Activated CD4-positive, alpha-beta T cell treated with anti-CD3 and anti-CD28 coated beads, Interleukin-2, Interleukin-6, amounts not matched to agents 100 ng/mL and 50 ng/mL, durations not matched to agents 16 hours and 8 hours (primary cell): ENCODE data around the gene NHERF2.
"Not testable (repeated sequence)": the region's sequence is repeated elsewhere in the genome, so short reads cannot be mapped to it uniquely, and the experiment has no call there.

ENCODE experiments used
- DNase-seq: peaks from one replicate; pipeline ENCODE4 v3.0.0-alpha.2; 2020

The NHERF2 gene

GRCh38 chr16:2007081-2007836 lies 19.4 kb upstream of the NHERF2 start:
- no peak for DNase-seq

GRCh38 chr16:2008009-2008526 lies 18.6 kb upstream of the NHERF2 start:
- peak; percentile 60 for DNase-seq

- DNase-seq = peak; percentile 52
Observed at GRCh38 chr16:2008631-2009163, 18.0 kb upstream of the NHERF2 start.

GRCh38 chr16:2009164-2009711 lies 17.5 kb upstream of the NHERF2 start:
- peak; percentile 36 for DNase-seq

- peak; percentile 88 for DNase-seq
Observed at GRCh38 chr16:2009791-2010510, 16.8 kb upstream of the NHERF2 start, which contains the start of gene ZNF598. Gene ZNF598 (minus strand): TSS chr16:2009821.

- DNase-seq = not testable (repeated sequence)
Observed at GRCh38 chr16:2011726-2012125, 15.0 kb upstream of the NHERF2 start.

GRCh38 chr16:2013527-2013926 lies 13.2 kb upstream of the NHERF2 start:
- DNase-seq = no peak

GRCh38 chr16:2015117-2015946 lies 11.4 kb upstream of the NHERF2 start:
- DNase-seq = no peak

- DNase-seq = no peak
Observed at GRCh38 chr16:2015947-2016208, 10.8 kb upstream of the NHERF2 start.

- DNase-seq = no peak
Observed at GRCh38 chr16:2016407-2016922, 10.2 kb upstream of the NHERF2 start.

GRCh38 chr16:2019518-2019920 lies 7.2 kb upstream of the NHERF2 start, which contains the start of gene NPW:
Gene NPW (plus strand): TSS chr16:2019785.
- DNase-seq = no peak

- no peak for DNase-seq
Observed at GRCh38 chr16:2019921-2020831, 6.5 kb upstream of the NHERF2 start.

- DNase-seq = peak; percentile 30
Observed at GRCh38 chr16:2022723-2023091, 4.0 kb upstream of the NHERF2 start.

GRCh38 chr16:2023092-2024031 lies 3.3 kb upstream of the NHERF2 start:
- DNase-seq = peak; percentile 97

GRCh38 chr16:2024032-2024420 lies 2.7 kb upstream of the NHERF2 start:
- DNase-seq = no peak

GRCh38 chr16:2025251-2025650 lies 1.5 kb upstream of the NHERF2 start:
- DNase-seq = no peak

GRCh38 chr16:2025878-2026460 lies 733 bp upstream of the NHERF2 start:
- no peak for DNase-seq

- DNase-seq = no peak
Observed at GRCh38 chr16:2027024-2028010, 615 bp downstream of the NHERF2 start.

- no peak for DNase-seq
Observed at GRCh38 chr16:2028146-2028545, 1.4 kb downstream of the NHERF2 start.
